ENCODE results near the gene LDLR.

- TF ChIP-seq EZH2 (IDR thresholded peaks at IDR 0.05; ENCODE audit: insufficient read depth, poor library complexity, severe bottlenecking), result no peak
- no peak for TF ChIP-seq EZH2phosphoT487 (IDR thresholded peaks at IDR 0.05; ENCODE audit: insufficient read depth, low read depth)
Observed at GRCh38 chr19:11094520-11094894, 5.2 kb downstream of the LDLR start.

Data from GM23248 (cell line).